NCI-H82 treated with DMSO at 0.1 percent for 48 hours (cell line): Measurements from ENCODE around the gene RASGEF1C.
"Not testable (repeated sequence)": the region's sequence is repeated elsewhere in the genome, so short reads cannot be mapped to it uniquely, and the experiment has no call there.

ENCODE experiments used
- DNase-seq: peaks from one replicate; lab custom pipeline; 2025; ENCODE audit not compliant: unreplicated experiment; lab: John Stamatoyannopoulos, UW

RASGEF1C gene

GRCh38 chr5:180136630-180137381 lies 72.2 kb downstream of the RASGEF1C start:
- no peak for DNase-seq

- DNase-seq, result no peak
These were observed 72.9 kb downstream of the RASGEF1C start for GRCh38 chr5:180135967-180136629.

- DNase-seq, result no peak
These were observed 73.7 kb downstream of the RASGEF1C start for GRCh38 chr5:180135128-180135955.

- DNase-seq, result no peak
These were observed 75.0 kb downstream of the RASGEF1C start for GRCh38 chr5:180133971-180134508.

- DNase-seq, result no peak
These were observed 75.5 kb downstream of the RASGEF1C start for GRCh38 chr5:180133551-180133950.

DNA sequence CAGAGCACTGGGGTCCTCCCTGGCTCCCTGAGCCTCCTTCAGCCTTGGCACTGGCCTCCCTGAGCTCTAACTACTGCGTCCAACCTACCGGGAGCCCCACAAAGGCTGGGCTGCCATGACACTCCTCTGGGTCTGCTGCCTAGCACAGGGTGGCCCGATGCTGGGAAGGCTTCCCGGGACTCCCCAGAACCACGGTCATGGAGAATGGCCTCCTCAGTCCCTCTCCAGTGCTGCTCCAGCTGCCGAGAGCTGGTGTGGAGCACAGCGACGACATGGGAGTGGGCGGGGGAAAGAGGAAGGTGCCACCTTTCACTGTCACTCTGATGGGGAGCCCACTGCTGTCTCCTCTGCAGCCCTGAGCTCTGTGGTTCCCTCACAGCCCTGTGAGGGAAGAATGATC lies 76.0 kb downstream of the RASGEF1C start:
- no peak for DNase-seq

DNA sequence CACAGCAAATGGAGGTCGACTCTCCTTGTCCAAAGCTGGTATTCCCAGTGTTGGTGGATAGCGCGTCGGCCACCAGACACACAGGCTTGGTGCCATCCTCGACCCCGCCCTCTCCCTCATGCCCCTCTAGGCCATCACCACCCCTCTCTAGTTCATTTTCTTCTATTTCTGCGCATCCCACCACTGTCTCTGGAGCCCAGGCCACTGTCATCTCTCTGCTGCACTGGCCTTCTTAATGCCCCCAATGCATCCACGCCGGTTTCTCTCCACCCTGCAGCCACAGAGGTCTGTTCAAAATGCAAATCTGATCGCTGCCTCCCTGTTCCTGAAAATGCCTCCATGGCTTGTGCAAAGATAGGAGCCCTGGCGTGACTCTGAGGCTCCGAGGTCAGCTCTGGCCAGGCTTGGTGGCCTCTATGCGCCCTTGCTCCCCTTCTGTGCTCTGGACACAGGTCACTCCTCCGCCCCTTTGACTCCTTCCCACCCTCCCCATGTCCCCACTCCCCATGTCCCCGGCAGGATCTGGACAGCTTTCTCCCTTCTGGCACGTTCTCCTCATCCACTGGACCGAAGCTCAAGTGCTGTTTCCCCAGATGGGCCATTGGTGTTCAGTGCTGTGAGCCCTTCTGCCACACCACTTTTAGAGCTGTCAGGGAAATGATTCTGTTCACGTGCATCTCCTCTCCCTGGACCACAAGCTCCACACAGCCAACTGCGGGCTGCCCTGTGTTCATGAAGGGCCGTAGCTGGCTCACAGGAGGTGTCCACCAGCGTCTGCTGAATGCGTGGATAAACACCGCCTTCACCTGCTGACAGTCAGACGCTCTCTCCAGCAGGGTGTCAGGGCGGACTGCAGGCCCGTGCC lies 77.9 kb downstream of the RASGEF1C start:
- no peak for DNase-seq

- DNase-seq, result no peak
These were observed 78.6 kb downstream of the RASGEF1C start for GRCh38 chr5:180130291-180130869.

- DNase-seq, result no peak
These were observed 79.5 kb downstream of the RASGEF1C start for GRCh38 chr5:180129291-180130190.

DNA sequence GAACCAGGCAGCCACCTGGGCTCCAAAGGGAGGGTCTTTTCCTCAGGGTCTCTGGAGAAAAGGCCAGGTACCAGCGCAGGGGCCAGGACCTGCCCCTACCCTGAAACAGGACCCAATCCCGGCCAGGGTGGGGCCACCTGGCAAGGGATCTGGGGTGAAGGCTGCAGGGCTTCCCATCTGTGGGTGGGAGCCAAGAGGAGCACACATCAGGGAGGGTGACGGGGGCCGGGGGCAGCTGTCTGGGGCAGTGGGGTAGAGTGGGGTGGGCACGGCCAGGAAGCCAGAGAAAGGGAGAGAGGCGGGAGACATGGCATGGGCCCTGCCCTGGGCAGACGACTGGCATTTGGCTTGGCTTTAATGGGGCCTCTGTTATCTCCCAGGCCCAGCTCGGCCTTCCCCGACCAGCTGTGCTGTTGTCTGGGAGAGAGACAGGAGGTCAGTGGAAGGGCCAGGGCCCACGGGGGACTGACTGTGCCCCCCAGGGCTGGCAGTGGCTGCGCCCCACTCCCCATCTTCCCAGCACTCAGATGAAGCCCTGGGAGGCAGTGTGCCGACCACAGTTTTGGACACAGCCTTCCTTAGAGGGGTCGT lies 80.2 kb downstream of the RASGEF1C start:
- DNase-seq, result no peak

DNA sequence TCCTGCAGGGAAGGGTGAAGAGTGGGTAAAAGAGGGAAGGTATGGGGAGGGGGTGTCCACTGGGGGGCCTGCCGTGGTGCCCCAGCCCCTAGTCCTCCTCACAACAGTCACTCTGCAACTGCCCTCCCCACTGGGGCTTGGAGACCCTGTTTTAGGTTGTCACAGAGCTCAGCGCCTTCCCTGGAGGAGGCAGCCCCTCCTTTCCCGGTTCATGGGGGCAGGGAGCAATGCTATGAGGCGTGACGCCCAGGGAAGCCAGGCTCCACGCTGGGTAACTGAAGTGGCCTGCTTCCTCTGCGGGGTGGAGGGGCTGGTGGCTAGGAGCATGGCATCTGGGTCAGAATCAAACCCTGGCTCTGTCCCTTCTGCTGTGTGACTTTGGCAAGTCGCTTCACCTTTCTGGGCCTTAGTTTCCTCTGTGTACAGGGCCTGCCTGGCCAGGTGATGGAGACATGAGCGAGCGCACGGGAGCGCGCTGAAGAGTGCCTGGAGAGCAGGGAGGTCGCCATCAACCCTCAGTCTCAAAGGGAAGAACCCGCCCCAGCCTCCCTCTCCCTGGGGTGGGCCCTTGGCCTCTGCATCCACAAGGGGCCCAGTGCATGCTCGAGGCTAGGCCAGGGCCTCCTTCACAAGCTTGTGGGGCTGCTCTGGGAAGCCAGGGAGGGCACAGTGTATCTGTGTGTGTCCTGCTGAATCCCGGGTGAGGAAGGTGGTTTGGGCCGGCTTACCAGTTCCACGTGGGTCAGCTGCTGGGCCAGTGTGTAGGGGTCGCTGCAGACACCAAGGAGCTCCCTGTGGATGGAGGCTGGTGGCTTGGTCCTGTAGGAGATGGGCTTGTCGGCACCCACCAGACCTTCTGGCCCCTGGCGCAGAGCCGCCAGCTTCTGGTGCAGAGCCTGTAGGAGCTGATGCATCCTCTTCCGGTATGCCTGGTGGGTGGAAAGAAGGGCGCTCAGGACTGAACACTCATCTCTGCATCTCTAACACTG lies 81.0 kb downstream of the RASGEF1C start:
- DNase-seq, result no peak

GRCh38 chr5:180126716-180127681 lies 82.0 kb downstream of the RASGEF1C start:
- no peak for DNase-seq

- DNase-seq, result not testable (repeated sequence)
These were observed 82.9 kb downstream of the RASGEF1C start for GRCh38 chr5:180126156-180126555.

DNA sequence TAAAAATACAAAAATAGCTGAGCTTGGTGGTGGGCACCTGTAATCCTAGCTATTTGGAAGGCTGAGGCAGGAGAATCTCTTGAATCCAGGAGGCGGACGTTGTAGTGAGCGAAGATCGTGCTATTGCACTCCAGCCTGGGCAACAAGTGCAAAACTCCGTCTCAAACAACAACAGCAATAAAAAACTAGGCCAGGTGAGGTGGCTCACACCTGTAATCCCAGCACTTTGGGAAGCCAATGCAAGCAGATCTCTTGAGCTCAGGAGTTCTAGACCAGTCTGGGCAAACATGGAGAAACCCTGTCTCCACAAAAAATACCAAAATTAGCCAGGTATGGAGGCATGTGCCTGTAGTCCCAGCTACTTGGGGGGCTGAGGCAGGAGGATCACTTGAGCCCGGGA lies 84.3 kb downstream of the RASGEF1C start:
- not testable (repeated sequence) for DNase-seq

GRCh38 chr5:180122875-180123274 lies 86.1 kb downstream of the RASGEF1C start:
- DNase-seq, result no peak

DNA sequence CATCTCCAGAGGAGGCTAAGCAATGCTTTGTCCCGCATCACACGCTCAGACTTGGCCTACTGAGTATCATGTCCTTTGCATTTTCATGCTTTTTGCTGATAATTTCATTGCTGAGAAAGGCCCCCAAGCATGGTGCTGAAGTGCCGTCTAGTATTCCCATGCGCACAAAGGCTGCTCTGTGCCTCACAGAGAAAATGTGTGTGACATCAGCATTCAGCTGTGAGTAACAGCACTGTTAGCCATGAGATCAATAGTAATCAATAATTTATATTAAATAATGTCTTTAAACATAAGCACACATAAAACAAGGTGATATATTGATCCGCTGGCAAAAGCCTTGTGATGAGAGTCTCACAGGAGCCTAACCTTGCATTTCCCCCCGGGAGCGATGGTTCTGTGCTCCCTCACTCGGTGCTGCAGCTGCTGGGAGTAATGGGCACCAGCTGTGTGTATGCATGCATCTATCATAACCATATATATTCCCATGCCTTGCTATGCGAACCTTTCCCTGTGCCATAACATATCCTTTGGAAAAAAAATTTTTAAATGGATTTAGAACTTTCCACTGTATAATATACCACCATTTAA lies 87.1 kb downstream of the RASGEF1C start:
- no peak for DNase-seq
